ENCODE measurements around the gene EIF5. TPM values are rescaled to one million over a fixed set of nuclear protein-coding genes. Genes with fewer than 3 reads are reported as not detected.

Gene EIF5
- total RNA-seq, 1 experiment from 2014 or later, result 327 TPM

DNA sequence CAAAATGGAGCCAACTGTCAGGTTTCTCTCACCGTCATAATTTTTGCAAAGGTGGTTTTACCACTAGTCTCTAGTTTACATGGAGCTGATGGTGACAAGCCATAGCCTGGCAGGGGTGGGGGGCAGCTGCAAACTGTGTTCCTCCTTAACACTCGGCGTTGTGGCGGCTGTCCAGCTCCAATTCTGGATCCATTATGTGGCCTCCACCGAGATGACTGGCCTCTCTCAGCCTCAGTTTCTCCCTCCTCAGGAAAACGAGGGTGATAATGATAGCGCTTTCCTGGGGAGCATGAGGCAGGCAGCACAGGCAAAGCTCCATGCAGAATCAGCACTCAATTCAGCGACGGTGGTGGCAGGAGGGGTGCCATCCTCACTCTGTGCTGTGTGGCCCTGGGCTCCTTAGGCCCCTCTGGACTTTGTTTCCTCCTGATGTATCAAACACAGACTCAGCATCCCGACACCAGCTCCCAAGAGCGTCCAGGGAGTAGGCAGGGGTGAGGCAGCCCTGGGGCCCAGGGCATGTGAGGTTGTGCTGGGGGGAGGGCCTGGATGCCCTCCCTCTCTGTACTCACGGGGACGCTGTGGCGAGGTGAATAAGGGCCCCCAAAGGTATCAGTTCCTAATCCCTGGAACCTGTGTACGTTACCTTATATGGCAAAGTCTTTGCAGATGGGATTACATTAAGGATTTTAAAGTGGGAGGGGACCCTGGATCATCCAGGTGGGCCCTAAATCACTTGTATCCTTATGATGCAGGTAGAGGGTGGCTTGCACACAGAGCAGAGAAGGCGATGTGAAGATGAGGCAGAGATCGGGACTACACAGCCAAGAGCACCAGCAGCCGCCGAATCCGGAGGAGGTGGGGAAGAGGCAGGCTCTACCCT, 46.8 kb upstream of the EIF5 start:
- Mint-ChIP-seq H3K9me3 (ENCODE audit: unreplicated experiment) (no peaks in the 10 kb centered on the region), H3K4me3 (ENCODE audit: unreplicated experiment) (no peak overlapping the region), H3K36me3 (ENCODE audit: insufficient read depth, unreplicated experiment) (no peaks in the 10 kb centered on the region), H3K4me1 (ENCODE audit: insufficient read depth, unreplicated experiment) (peaks cover 9% of the 10 kb centered on the region), H3K27me3 (ENCODE audit: insufficient read depth, unreplicated experiment) (no peaks in the 10 kb centered on the region), H3K27ac (ENCODE audit: low read depth, unreplicated experiment) (no peak overlapping the region)
- no TSS peak for BruUV-seq (replicated peaks)
- no peak for TF ChIP-seq CTCF (IDR thresholded peaks at IDR 0.05; ENCODE audit: unreplicated experiment)
- DNase-seq (ENCODE audit: unreplicated experiment), result no peak
- intact Hi-C loops (cut with micrococcal nuclease), result no loop called here
- ChIA-PET POLR2A (interaction anchor here (0.6 to 1.3 kb wide), 2 partner anchors 182 to 275 kb away, joined by 3 to 5 read pairs; no protein-coding TSS in a partner anchor), CTCF (interaction anchor here (3.1 kb wide), 1 partner anchor 182 kb away, joined by 33 read pairs; no protein-coding TSS in a partner anchor)

GRCh38 chr14:103288076-103288766, 45.8 kb upstream of the EIF5 start:
- no peak overlapping the region for H3K4me3 Mint-ChIP-seq (ENCODE audit: unreplicated experiment)
- POLR2A ChIA-PET, result interaction anchor here (1.6 kb wide), 1 partner anchor 183 kb away, joined by 4 read pairs; no protein-coding TSS in a partner anchor
- peaks cover 8% of the 10 kb centered on the region for H3K4me1 Mint-ChIP-seq (ENCODE audit: insufficient read depth, unreplicated experiment)
- no peaks in the 10 kb centered on the region for H3K36me3 Mint-ChIP-seq (ENCODE audit: insufficient read depth, unreplicated experiment)
- DNase-seq (ENCODE audit: unreplicated experiment), result no peak
- no peak for TF ChIP-seq CTCF (IDR thresholded peaks at IDR 0.05; ENCODE audit: unreplicated experiment)
- no peaks in the 10 kb centered on the region for H3K27me3 Mint-ChIP-seq (ENCODE audit: insufficient read depth, unreplicated experiment)
- H3K9me3 Mint-ChIP-seq (ENCODE audit: unreplicated experiment), result no peaks in the 10 kb centered on the region
- no TSS peak for BruUV-seq (replicated peaks)
- no peak overlapping the region for H3K27ac Mint-ChIP-seq (ENCODE audit: low read depth, unreplicated experiment)
- CTCF ChIA-PET, result interaction anchor here (0.6 kb wide), 2 partner anchors 183 to 209 kb away, joined by 4 read pairs; no protein-coding TSS in a partner anchor
- intact Hi-C loops (cut with micrococcal nuclease), result no loop called here

DNA sequence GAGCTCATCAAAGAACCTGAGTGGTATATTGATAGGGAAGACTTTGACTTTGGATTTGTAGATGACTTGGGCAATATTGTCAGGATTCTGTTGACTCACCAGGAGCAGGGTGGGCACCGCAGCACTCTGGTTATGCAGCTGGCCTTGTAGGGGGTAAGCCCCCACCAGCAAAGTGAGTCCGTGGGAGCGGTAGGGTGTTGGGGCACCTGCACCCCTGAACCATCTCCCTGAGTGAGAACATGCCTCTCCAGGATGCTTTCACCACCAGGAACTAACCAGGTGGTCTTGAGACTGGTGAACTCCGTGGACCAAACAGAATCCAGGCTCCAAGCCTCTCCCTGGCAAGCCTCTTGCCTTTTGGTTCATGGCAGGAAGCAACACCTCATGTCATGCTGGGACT, 44.0 kb upstream of the EIF5 start:
- BruUV-seq (replicated peaks), result no TSS peak
- POLR2A ChIA-PET, result no interaction called here
- Mint-ChIP-seq H3K27me3 (ENCODE audit: insufficient read depth, unreplicated experiment) (no peaks in the 10 kb centered on the region), H3K27ac (ENCODE audit: low read depth, unreplicated experiment) (no peak overlapping the region), H3K4me3 (ENCODE audit: unreplicated experiment) (no peak overlapping the region), H3K36me3 (ENCODE audit: insufficient read depth, unreplicated experiment) (no peaks in the 10 kb centered on the region), H3K4me1 (ENCODE audit: insufficient read depth, unreplicated experiment) (peaks cover under 1% of the 10 kb centered on the region), H3K9me3 (ENCODE audit: unreplicated experiment) (no peaks in the 10 kb centered on the region)
- TF ChIP-seq CTCF (IDR thresholded peaks at IDR 0.05; ENCODE audit: unreplicated experiment), result no peak
- intact Hi-C loops (cut with micrococcal nuclease), result no loop called here
- CTCF ChIA-PET, result interaction anchor here (0.5 to 8.5 kb wide), 6 partner anchors 9 to 258 kb away, joined by 3 to 166 read pairs (median 4); no protein-coding TSS in a partner anchor
- DNase-seq (ENCODE audit: unreplicated experiment), result no peak

- intact Hi-C loops (cut with micrococcal nuclease), result no loop called here
- CTCF ChIA-PET, result interaction anchor here (0.9 to 8.5 kb wide), 10 partner anchors 9 to 297 kb away, joined by 3 to 166 read pairs (median 6); no protein-coding TSS in a partner anchor
- POLR2A ChIA-PET, result no interaction called here
These were observed 43.5 kb upstream of the EIF5 start for GRCh38 chr14:103290494-103290893.

More at GRCh38 chr14:103290494-103290893, 43.5 kb upstream of the EIF5 start:
- BruUV-seq (replicated peaks), result no TSS peak
- H3K4me3 Mint-ChIP-seq (ENCODE audit: unreplicated experiment), result no peak overlapping the region
- no peak for DNase-seq (ENCODE audit: unreplicated experiment)
- H3K27me3 Mint-ChIP-seq (ENCODE audit: insufficient read depth, unreplicated experiment), result no peaks in the 10 kb centered on the region
- H3K36me3 Mint-ChIP-seq (ENCODE audit: insufficient read depth, unreplicated experiment), result no peaks in the 10 kb centered on the region
- no peaks in the 10 kb centered on the region for H3K9me3 Mint-ChIP-seq (ENCODE audit: unreplicated experiment)
- H3K27ac Mint-ChIP-seq (ENCODE audit: low read depth, unreplicated experiment), result no peak overlapping the region
- TF ChIP-seq CTCF (IDR thresholded peaks at IDR 0.05; ENCODE audit: unreplicated experiment), result no peak
- H3K4me1 Mint-ChIP-seq (ENCODE audit: insufficient read depth, unreplicated experiment), result no peaks in the 10 kb centered on the region

Data from MCF 10A (cell line).